HG03045 (cell line): ENCODE results near the gene ROR2.
"Not testable (repeated sequence)": the region's sequence is repeated elsewhere in the genome, so short reads cannot be mapped to it uniquely, and the experiment has no call there.

Experiments used
- ATAC-seq: cut with Tn5 transposase; IDR thresholded peaks from one replicate; pipeline ENCODE4 v1.9.1; 2021; ENCODE audit warnings: mild to moderate bottlenecking, moderate library complexity; ENCODE audit not compliant: unreplicated experiment

The ROR2 gene

DNA sequence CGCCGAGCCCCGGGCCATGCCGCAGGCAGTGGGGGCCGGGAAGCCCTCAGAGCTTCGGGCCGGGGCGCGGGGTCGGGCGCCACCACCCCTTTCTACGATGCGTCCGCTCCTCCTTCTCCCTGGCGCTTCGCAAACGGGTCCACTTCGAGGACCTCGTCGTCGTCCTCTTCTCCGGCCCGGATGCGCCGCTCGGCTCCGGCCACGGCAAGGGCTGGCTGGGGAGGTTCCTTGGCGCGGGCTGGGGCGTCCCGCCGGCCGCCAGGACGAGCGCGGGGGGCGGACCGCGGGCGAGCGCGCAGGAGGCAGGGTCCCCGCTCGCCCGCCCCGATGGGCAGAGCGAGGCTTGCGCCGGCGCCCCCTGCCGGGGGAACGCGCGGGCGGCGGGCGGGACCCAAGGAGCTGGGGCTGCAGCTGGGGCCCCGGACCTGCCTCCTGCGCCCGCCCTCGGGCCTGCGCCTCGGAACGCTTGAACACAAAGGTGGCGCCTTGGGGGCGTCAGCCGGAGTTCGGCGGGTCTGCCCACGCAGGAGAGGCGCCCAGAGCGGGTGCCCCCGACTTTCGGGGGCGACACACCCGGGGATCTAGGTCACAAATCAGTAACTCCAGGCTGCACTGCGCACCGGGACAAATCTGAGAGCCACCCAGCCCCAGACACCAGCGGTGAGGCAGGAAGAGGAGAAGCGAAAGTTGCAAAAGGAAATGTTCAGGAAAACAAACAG lies at the start of gene ROR2:
Gene ROR2 (minus strand): TSS at position 283 of the 719 bp plus-strand sequence.
- no peak for ATAC-seq

DNA sequence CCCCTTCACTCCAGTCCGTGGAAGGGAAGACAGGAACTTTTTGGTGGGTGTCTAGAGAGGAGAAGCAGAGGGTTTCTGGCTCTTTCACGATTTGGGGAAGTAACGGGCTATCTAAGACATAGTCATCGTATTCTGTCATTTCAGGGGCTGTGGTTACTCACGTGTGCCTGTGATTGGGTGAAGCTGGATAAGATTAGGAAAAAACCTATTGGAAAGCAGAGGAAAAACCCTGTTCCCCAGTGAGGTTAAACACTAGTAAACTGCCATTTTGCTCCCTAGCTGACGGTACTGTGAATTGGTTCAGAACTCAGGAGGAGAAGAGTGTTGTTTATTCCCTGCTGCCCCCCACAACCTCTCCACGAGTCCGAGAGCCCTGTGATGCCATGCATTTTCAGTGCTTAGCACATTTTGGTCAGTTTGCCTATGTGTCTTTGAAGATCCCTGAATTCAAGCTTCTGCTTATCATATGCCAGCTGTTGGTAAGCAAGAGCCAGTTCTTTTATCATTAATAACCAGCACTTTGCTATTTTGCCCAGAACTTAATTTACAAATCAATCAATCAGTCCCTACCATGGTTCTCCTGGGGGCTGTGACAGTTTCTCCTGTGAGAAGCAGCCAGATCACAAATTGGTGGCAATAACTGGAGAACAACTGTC lies 45.1 kb upstream of the ROR2 start:
- no peak for ATAC-seq

DNA sequence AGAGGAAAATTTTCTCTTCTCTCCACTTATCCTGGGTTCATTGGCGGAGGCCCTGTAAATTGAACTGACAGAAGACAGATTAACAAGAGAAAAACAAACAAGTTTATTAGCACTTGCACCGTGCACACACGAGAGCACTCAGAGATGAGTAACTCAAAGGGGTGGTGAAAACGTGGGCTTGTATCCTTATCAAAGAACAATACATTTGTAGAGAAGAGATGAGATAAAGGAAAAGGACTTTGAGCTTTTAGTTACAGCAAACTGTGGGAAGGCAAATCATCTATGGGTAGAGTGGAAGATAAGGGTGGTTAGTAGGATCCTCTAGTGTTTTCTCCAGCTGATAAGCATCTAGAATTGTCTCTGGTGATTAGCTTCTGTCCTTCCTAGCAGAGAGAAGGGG lies 44.4 kb upstream of the ROR2 start:
- no peak for ATAC-seq

DNA sequence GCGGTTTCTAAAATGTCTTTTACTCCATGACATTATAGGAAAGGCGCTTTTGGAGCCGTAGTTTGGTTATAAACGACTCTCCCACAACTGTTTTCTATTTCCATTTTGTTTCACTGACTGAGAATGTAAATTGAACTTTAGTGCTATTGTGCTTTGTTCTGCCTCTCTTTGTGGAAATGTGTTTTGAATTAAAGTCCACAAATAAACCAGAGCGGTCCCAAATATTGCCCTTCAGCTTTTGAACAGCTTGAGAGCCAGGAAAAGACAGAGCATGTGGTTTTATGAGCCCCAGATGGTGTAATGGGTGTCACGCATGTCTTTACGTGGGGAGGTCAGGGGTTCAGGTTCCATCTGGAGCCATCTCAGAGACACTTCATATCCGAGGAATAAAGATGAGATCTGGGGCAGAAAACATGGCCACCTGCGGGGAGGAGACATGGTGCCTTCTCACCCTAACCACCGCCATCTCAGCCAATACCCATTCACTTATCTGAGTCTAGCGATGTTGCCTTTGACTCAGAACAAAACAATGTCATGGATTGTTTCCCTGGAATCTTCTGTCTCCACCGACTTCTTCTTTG lies 42.5 kb upstream of the ROR2 start:
- no peak for ATAC-seq

DNA sequence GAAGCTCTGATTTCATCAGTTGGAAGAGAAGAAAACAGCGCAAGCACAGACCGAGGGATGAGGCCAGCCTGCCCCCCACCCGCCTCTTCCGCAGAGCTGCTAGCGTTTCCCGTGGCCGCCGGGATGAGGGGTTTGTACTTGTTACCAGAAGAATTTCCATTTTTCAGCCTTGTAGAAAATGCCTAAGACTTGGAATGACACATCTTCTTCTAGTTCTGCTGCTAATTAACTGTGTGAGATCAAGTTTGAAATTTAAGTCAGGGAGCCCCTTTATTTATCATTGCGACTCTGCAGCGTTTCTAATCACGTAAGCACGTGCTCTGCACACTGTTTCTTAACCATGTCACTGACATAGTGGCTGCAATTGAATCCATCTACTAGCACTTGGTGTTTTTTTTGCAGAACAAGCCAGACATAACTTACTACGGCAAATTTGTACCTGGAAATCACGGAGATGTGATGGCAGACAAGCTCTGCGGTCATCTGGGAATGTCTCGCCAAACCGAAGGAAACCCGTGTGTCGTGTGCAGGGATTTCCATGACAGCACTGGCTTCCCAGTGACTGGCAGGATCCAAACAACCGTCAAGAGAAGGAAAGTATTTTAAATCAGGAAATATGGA lies 41.8 kb upstream of the ROR2 start:
- ATAC-seq, result no peak

DNA sequence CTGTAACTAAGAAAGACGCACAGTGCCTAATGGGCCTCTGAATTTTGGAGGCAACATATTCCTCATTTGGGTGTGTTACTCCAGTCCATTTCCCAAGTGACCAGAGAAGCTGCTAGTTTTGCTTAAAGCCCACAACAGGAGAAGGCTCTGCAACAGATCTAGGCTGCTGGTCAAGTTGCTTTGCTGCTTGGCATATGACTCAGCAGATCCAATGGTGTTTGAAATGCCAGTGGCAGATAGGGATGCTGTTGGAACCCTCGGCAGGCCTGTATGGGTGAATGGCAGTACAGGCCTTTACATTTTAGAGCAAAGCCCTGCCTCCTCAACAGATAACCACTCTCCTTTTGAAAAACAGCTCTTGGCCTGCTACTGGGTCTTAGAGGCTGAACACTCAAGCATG lies 36.2 kb upstream of the ROR2 start:
- no peak for ATAC-seq

DNA sequence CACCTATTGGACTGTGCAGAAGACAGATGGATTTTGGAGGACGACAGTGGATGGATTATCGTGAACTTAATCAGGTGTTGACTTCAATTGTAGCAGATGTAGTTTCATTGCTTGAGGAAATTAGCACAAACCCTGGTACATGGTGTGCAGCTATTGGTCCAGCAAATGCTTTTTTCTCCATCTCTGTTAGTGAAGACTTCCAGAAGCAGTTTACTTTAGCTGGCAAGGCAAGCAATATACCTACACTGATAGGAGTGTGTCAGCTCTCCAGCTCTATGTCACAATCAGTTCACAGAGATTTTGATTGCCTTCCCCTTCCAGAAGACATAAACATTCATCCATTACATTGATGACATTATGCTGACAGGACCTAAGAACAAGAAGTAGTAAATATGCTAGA lies 35.7 kb upstream of the ROR2 start:
- ATAC-seq, result no peak

DNA sequence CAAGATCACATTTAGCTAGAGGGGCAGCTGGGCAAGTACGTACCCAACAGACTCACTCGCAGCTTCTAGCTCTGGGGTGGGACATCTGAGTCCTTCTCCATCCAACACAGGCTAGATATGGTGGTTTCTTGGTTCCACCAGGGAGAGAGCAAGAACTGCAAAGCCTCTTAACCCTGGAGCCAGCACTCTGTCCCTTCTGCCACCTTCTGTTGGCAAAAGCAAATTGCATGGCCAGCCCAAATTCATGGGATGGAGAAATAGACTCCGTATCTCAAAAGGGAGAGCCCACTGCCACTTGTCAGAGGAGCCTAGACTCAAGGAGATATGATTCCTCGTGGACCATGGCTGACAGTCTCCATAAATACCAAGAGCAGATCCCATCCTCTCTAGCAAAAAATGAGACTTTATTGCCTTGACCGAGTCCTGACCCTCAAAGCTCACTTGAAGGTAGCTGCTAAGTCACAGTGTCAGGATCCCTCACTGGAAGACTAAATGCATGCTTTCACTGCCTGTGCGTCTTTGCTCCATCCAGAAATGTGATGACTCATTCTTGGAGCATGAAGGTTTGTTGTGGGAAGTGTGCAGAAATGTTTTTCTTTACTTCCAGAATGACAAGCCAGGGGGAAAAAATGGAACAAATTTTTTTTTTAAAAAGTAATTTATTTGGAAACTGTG lies 28.8 kb upstream of the ROR2 start:
- ATAC-seq, result no peak

DNA sequence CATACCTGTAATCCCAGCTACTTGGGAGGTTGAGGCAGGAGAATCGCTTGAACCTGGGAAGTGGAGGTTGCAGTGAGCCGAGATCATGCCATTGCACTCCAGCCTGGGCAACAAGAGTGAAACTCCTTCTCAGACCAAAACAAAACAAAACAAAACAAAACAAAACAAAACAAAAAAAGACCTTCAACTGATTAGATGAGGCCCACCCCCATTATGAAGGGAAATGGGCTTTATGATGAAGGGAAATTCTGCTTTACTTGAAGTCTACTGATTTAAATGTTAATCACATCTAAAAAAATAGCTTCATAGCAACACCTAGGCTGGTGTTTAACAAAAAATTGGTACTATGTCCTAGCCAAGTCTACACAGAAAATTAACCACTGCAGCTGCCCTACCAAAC lies 25.2 kb upstream of the ROR2 start:
- ATAC-seq, result not testable (repeated sequence)

DNA sequence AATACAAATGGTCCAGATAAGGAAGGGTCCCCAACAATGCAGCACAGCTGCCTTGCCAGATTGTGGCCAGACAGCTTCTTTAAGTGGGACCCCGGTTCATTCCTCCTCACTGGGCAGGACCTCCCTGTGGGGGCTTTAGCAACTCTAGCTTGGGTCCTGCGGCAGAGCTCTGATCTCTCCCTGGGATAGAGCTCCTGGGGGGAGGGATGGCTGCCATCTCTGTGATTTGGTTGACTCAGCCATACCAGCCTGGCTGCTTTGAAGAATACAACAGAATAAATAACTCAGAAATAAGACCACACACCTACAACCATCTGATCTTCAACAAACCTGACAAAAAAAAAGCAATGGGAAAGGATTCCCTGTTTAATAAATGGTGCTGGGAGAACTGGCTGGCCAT lies 22.7 kb upstream of the ROR2 start:
- no peak for ATAC-seq

DNA sequence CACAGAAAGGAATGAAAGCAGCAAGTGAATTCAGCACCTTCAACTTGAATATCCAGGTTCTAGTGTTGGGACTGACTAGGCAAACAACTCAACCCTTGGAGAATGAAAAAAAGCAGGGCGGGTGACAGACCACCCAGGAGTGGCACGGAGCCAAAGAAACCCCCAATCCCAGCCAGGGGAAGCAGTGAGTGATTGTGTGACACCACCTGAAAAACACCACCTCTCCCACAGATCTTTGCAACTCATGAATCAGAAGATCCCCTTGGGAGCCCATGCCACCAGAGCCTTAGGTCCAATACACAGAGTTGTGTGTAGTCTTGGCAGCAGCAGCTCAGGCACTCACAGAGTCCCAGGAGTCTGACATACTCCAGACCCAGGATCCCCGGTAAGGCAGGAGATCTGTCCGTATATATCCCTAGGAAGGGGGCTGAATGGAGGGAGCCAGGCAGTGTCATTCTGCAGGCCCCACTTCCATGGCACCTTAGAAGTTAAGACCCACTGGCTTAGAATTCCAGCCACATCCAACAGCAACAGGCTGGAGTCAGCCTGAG lies 22.1 kb upstream of the ROR2 start:
- no peak for ATAC-seq

DNA sequence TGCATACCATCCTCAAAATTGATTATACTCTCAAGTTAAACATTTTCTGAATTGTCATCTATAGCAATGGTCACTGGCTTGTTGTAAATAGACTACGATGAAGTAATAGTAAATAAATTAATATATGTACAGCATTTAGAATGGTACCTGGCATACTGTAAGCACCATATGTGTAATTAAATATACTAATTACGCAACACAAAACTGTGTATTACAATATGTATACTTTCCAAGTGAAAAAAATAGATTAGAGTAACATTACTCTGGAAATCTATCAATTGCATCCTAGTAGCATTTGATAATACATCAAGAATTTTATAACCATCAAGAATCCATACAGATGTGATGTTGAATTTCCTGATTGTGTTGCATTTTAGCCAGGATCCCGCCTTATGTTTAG lies 17.2 kb upstream of the ROR2 start:
- no peak for ATAC-seq

DNA sequence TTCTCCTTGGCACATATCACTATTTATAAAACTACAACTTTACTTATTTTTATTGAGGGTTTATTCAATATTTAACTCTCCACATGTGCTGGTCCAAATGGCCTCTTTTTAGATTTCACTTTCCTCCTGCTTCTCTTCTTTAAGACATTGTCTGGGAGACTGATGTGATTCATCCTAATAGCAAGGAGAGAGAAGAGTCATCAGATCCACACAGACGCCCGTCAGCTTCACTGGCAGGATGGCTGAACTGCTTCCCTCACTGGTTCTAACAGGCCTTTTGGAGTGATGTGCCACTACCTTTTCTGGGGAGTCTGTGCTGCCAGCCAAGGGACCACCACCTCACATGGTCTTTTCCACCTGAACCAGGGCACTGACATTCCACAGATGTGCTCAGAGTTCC lies 16.5 kb upstream of the ROR2 start:
- ATAC-seq, result no peak

DNA sequence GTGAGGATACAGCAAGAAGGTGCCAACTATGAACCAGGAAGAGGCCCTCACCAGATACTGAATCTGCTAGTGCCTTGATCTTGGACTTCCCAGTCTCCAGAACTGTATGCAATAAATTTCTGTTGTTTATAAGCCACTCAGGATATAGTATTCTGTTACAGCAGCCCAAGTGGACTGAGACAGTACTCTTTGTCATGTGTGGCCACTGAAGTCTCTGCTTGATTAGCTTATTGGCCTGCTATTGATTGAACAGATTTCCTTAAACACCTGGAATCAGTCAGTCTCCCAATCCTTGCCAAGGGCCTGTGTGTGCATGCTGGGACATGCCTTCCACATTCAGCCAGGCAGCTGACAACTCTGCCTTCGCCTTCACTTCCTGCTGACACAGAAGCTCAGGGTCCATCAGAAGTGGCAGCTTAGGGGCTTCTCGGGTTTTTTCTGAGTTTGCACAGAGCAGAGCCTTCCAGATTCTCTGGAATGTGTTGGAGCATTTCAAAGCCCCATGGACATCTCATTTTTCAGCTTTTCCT lies 13.7 kb upstream of the ROR2 start:
- no peak for ATAC-seq

DNA sequence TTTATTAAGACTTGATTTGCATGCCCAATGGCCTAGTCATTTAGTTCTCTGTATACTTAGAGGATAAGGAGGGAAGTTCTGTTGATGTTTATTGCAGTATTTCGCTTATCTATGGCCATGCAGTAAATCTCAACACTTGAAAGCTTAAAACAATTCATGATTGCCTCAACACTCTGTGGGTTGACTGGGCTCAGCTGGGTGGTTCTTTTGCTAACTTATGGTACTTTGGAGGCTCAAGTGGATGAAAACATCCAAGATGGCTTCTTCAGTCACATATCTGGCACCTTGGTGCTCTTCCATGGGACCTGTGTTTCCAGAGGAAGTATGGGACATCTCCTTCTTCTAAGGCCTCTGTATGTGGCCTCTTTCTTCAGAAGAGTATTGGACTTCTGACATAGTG lies 10.3 kb upstream of the ROR2 start:
- ATAC-seq, result no peak

DNA sequence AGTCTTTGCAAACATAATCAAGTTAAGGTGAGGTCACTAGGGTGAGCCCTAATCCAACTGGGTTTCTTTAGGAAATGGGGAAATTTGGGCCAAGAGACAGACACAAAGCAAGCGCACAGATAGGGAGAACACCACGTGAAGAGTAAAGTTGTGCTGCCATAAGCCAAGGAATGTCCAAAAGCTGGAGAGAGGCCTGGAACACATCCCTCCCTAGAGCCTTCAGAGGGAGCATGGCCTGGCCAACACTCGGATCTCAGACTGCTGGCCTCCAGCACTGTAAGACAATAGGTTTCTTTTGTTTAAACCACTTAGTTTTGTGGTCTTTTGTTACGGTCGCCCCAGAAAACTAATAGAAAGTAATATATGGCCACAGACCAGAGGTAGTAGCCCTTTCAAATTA lies 8.1 kb upstream of the ROR2 start:
- ATAC-seq, result no peak

DNA sequence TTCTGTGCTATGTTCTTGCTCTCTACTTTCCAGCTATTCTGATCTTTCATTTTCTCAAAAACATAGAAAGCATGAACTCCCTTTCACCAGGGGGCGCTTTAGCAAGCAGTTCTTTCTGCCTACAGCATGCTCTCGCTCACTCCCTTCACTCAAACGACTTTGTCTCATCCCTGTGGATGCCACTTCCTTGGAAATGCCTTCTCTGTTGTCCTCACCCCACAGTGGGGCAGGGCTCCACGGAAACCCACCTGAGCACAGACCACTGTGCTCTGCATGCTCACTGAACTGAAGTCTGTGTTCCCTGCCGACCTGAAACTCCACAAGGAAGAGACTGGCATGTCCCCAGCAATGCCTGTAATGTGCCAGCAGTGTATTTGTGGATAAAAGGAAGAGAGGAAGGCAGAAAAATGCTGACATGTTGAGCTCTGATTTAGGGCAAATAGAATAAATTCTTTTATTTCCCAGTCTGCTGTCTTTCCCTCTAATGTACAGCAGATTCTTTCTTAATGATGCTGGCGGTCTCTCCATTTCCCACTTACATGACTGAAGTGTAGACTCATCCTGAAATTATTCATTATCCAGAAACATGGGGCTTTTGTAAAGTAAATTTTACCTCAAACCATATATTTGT lies 4.9 kb upstream of the ROR2 start:
- no peak for ATAC-seq

DNA sequence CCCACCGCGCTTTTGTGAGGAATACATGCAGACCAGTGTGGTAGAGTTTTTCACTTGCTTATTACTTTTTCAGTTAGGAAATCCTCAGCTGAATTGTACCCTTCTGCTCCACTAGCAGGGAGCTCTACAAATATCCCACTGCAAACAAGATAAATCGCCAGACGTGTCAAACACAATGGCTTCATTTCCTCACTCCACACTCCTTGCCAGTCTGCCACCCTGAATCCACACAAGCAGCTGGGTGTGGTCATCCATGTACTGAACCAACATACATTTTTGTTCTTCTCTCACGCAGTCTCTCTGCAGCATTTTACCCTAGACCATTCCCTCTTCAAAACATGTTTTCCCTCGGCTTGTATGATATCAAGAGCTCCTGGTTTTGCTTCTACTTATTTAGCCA lies 3.7 kb upstream of the ROR2 start:
- ATAC-seq, result no peak

DNA sequence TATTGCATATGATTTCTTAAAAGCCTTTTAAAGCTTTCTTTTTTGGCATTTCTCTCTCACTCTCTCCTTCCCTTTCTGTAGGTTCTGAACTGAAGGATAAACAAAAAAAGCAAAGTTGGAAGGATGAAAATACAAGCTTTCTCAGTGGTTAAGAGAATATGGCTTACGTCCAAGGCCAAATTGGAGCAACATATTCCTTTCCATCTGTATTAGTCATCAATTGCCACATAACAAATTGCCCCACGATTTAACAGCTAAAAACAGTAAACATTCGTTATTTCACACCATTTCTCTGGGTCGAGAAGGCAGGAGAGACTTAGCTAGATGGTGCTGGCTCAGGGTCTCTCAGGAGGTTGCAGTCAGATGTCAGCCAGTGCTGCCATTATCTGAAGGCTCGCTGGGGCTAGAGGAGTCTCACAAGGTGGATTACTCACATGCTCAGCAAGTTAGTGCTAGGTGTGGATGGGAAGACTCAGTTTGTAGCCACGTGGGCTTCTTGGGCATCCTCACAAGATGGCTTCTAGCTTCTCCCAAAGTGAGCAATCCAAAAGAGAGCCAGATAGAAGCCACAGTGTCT lies 2.0 kb upstream of the ROR2 start:
- ATAC-seq, result no peak

DNA sequence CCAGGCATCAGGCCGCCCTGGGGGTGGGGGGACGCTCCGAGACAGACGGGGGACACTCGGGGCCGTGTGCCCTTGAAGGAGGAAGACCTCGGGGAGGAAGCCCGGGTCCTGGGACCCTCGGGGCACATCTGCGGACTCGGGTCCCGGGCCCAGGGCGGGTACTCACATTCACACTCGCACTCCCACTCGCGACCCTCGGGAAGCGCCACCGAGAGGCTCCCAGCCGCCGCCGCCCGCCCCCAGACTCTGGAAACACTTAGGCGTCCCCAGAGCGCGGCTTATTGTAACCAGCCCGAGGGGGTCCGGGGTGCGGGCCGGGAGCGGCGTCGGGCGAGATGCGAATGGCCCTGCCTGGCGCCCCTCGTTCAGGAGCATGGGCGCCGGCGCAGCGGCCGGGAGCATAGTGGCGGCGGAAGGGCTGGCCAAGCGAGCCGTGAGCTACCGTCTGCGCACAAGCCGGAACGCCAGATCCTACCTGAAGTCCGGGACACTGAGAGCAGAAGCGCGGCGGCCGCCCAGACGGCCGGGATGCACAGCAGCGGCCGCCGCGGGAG lies 559 bp downstream of the ROR2 start:
- ATAC-seq, result no peak
